NCI-H69 (cell line): ENCODE data around the gene HMHB1.
A peak's percentile ranks its signal among the peaks of the same experiment; 100 is the strongest.
"Not testable (repeated sequence)": the region's sequence is repeated elsewhere in the genome, so short reads cannot be mapped to it uniquely, and the experiment has no call there.

Experiments
- DNase-seq: peaks from one replicate; lab custom pipeline; 2025; lab: John Stamatoyannopoulos, UW

Gene HMHB1

DNA sequence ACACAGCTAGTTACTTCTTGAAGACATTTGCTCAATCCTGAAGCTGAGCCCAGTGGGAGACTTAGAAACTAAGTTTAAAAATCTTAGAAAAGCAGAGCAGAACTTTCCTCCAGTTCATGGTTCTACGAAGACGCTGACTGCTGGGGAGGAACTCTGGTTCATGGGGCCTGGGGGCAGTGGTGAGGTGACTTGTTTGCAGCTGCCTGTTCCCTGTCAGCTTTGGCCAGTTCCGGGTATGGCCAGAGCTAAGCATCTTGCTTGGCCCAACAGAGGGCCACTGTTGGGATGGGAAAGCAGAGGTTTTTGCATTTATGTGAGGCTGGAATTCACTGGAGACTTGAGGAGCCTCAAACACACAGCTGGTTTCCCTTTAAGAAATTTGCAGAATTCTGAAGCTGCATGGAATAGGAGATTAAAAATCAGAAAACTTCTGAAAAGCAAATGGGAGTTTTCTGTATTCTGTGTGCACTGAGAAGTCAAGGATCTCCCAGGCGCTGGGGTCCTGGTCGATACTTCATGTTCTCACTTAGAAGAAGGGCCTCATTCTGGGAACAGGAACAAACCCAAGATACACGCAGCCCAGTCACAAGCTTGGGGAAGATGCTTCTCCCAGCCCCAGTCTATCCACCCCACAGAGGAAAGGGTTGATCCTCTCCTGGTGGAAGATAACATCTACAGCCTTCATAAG lies 10.6 kb upstream of the HMHB1 start:
- no peak for DNase-seq

DNA sequence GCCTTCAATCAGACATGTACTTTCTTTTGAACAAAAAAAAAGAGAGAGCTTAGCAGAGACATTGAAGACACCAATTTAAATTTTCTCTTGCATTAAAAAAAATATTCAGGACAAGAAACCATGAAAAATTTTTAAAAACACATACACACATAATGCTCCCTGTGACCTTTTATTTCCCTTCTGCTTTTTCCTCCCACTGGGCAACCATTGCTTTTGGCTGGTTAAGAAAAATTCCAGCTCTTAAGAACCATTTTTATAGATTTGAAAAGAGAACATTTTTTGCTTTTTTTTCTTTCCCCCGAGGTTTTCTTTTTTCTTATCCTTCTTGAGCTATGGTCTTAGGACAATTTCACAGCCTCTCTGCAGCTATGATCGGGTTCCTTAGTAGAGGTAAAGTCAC lies 6.1 kb upstream of the HMHB1 start:
- DNase-seq, result no peak

DNA sequence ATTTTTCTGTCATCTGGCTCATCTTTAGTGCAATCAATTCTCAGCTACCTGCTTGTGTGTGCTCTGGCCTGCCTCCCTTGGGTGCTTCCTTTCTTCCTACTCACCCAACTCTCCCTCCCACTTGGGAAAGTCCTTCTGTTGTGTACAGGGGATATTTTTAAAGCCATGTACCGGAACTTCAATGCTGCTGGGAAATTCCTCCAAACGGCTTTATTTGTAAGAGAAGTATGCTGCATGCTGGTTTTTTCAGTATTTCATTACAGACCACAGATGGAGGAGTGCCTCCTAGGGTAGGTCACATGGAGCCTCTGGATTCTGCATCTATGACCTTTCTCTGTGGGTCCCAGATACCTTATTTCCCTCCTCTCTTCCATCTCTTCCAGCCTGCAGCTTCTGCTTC lies 5.4 kb upstream of the HMHB1 start:
- DNase-seq, result peak; percentile 89

DNA sequence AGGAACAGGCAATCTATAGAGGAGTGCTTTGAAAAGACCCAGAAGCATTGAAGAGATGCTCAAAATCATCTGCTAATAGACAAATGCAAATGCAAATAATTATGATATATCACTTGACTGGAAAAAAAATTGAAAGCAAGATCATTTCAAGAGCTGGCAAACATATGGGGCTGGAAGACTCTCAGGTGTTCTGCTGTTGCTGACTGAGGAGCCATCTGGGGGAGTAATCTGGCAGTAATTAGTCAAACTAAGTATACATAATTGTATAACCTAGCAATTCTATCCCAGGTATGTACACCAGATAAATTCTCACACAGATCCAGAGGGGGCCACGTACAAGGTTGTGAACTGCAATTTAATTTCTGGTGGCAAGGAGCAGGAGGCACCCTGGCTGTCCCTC lies 4.6 kb upstream of the HMHB1 start:
- DNase-seq, result peak; percentile 89

DNA sequence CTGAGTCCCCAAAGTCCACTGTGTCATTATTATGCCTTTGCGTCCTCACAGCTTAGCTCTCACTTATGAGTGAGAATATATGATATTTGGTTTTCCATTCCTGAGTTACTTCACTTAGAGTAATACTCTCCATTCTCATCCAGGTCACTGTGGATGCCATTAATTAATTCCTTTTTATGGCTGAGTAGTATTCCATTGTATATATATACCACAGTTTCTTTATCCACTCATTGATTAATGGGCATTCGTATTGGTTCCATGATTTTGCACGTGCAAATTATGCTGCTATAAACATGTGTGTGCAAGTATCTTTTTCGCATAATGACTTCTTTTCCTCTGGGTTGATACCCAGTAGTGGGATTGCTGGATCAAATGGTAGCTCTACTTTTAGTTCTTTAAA lies 4.4 kb downstream of the HMHB1 start:
- not testable (repeated sequence) for DNase-seq

- no peak for DNase-seq
Observed at GRCh38 chr5:143819716-143820115, 7.8 kb downstream of the HMHB1 start.

GRCh38 chr5:143820451-143820850 lies 8.5 kb downstream of the HMHB1 start:
- DNase-seq, result no peak

- DNase-seq, result peak; percentile 89
Observed at GRCh38 chr5:143824851-143825720, 13.1 kb downstream of the HMHB1 start.

GRCh38 chr5:143826951-143827444 lies 15.0 kb downstream of the HMHB1 start:
- DNase-seq, result peak; percentile 89

DNA sequence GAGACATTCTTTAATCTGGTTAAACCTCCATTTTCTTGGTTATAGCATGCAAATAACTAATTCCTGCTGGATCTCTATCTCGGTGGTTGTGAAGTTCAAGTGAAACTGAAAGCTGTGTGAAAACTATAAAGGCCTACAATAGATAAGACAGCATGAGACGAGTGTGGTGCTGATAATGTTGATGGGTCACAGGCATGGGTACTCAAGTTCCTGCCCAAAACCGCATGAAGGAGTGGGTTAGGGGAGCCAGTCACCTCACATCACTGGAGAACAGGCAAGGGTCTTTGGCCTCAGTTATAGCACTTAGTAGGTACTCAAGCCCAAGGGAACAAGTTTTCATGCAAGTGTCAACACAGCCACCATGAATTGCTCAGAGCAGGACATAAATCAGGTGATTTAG lies 16.7 kb downstream of the HMHB1 start:
- no peak for DNase-seq

- DNase-seq, result peak; percentile 35
Observed at GRCh38 chr5:143833177-143833576, 21.2 kb downstream of the HMHB1 start.

GRCh38 chr5:143835251-143835650 lies 23.3 kb downstream of the HMHB1 start:
- no peak for DNase-seq

DNA sequence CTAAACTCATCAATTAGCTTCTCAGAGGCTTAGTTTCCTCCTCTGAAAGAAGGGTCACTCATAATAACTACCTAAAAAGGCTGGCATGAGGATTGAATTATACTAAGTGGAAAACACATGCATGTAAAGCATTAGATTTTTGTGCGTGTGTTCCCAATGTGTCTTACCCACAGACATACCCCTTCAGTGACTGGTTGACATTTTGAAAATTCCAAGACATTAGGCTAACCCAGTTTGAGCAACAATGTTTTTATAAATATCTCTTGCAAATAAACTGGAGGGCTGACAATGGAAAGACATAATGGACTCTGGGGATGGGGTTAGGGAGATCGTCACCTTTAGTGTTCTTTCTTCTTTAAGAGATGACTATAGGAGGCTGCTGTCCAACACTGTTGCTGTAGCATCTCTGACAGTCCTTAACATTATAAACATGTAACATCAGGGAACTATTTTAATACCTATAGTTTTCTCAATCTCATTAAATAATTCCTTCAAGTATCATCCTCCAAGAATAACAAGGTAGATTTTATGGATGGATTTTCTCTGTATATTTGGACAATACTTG lies 24.3 kb downstream of the HMHB1 start:
- DNase-seq, result no peak

GRCh38 chr5:143837306-143837848 lies 25.4 kb downstream of the HMHB1 start:
- peak; percentile 97 for DNase-seq

GRCh38 chr5:143841446-143841845 lies 29.5 kb downstream of the HMHB1 start:
- DNase-seq, result no peak

DNA sequence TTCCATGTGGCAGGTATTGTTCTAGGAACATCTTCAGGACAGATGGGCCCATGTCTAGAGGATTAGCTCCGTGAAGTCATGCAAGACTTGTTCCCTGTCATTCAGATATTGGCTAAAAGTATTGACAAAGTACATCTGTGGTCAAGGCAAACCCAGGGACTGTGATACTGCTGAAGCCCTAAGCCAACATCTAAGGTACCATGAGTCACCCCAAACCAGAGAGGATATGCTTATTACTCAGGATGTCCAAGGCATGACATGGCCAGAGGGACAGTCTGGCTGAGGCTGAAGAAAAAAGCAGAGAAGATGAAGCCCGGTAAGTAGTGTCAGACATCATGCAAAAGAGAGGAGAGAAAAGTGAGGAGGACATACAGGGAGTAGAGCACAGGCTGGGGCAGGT lies 31.0 kb downstream of the HMHB1 start:
- DNase-seq, result no peak

GRCh38 chr5:143843461-143843860 lies 31.5 kb downstream of the HMHB1 start:
- DNase-seq, result peak; percentile 85

GRCh38 chr5:143850050-143850683 lies 38.2 kb downstream of the HMHB1 start:
- DNase-seq, result peak; percentile 21

GRCh38 chr5:143851383-143851782 lies 39.4 kb downstream of the HMHB1 start:
- DNase-seq, result no peak

GRCh38 chr5:143860211-143860610 lies 48.2 kb downstream of the HMHB1 start:
- peak; percentile 51 for DNase-seq

- DNase-seq, result no peak
Observed at GRCh38 chr5:143862271-143862670, 50.3 kb downstream of the HMHB1 start.

DNA sequence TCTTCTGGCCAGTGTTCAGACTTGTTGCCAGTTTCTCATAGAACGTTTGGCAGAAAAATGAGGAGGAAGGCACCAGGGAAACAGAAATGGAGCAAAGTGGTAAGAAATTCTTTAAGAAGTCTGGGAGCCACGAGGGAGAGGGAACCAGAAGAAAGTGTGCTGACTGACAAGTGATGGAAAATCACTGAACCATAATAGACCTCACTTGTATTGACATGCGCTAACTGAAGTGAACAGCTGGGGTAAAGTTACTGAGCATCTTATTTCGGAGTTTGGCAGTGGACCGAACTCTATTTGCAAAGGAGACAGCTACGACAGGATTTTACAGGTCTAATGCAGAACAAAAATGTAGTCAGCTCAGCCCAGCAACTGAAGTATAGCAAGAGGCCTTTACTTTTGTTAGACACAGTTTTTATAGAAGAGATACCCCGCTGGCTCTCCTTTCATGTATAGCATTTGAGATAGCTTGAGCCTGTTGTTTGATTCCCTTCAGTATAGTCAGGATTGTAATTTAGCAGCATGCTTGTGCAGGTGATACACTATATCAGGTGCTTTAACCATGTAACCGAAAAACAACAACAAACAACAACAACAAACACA lies 53.6 kb downstream of the HMHB1 start:
- peak; percentile 58 for DNase-seq
